Mesothelial cell of epicardium (in vitro differentiated cells): ENCODE results near the gene CRTC3. TPM values are rescaled to one million over a fixed set of nuclear protein-coding genes. Genes with fewer than 3 reads are reported as not detected.

Experiments
- DNase-seq, 2 experiments: peaks; one replicate each; pipeline ENCODE4 v3.0.0; 2021; ENCODE audit warnings: low spot score in 2 of 2; ENCODE audit not compliant: unreplicated experiment in 2 of 2
- H3K27ac Mint-ChIP-seq: 2 replicates; pipeline ENCODE4 v1.8.0; 2021; ENCODE audit warnings: mixed read lengths
- H3K27me3 Mint-ChIP-seq: 2 replicates; pipeline ENCODE4 v1.8.0; 2021; ENCODE audit warnings: low read depth, mixed read lengths
- H3K36me3 Mint-ChIP-seq: 2 replicates; pipeline ENCODE4 v1.8.0; 2021; ENCODE audit warnings: mixed read lengths
- H3K4me1 Mint-ChIP-seq: 2 replicates; pipeline ENCODE4 v1.8.0; 2021; ENCODE audit warnings: mixed read lengths
- H3K4me3 Mint-ChIP-seq: 2 replicates; pipeline ENCODE4 v1.8.0; 2021; ENCODE audit warnings: mild to moderate bottlenecking, moderate library complexity, mixed read lengths
- H3K9me3 Mint-ChIP-seq: 2 replicates; pipeline ENCODE4 v1.8.0; 2021; ENCODE audit warnings: mixed read lengths
- CTCF ChIP-seq: fragments of 200-600 bp; sonication (generic); IDR thresholded peaks from one replicate; pipeline ENCODE4 v1.5.0; 2021; ENCODE audit warnings: antibody characterized with exemption; ENCODE audit not compliant: unreplicated experiment
- total RNA-seq: library from RNA; stranded (reverse); gene quantifications from 3 replicates; pipeline ENCODE4 v1.2.1, GENCODE V29; 2021

CRTC3 gene
- total RNA-seq, 1 donor from 2014 or later = 56.6 TPM

- H3K9me3 Mint-ChIP-seq = no peaks in the 10 kb centered on the region
- no peak for TF ChIP-seq CTCF
- peaks cover 35% of the 10 kb centered on the region for H3K4me1 Mint-ChIP-seq
- no peaks in the 10 kb centered on the region for H3K27me3 Mint-ChIP-seq
- peak overlapping the region; percentile 83 for H3K4me3 Mint-ChIP-seq
- H3K27ac Mint-ChIP-seq = peak overlapping the region; percentile 97
- peaks cover 4% of the 10 kb centered on the region for H3K36me3 Mint-ChIP-seq
- DNase-seq = no peak
Measured at GRCh38 chr15:90529011-90529370, 732 bp upstream of the CRTC3 start.

- Mint-ChIP-seq H3K36me3 (peaks cover 4% of the 10 kb centered on the region), H3K27me3 (no peaks in the 10 kb centered on the region), H3K4me1 (peaks cover 37% of the 10 kb centered on the region), H3K4me3 (peak overlapping the region; percentile 83), H3K9me3 (no peaks in the 10 kb centered on the region), H3K27ac (peak overlapping the region; percentile 90)
- TF ChIP-seq CTCF = no peak
- DNase-seq = peak; percentile 40 to 58
Measured at GRCh38 chr15:90530250-90531051, 728 bp downstream of the CRTC3 start.

GRCh38 chr15:90531147-90531546 lies 1.4 kb downstream of the CRTC3 start:
- H3K27me3 Mint-ChIP-seq = no peaks in the 10 kb centered on the region

GRCh38 chr15:90535254-90535653 lies 5.5 kb downstream of the CRTC3 start:
- peaks cover 68% of the 10 kb centered on the region for H3K4me1 Mint-ChIP-seq
- no peak for DNase-seq
- no peak for TF ChIP-seq CTCF
- H3K27me3 Mint-ChIP-seq = no peaks in the 10 kb centered on the region
- H3K9me3 Mint-ChIP-seq = no peaks in the 10 kb centered on the region
- H3K4me3 Mint-ChIP-seq = no peak overlapping the region
- H3K27ac Mint-ChIP-seq = no peak overlapping the region
- H3K36me3 Mint-ChIP-seq = peaks cover 11% of the 10 kb centered on the region

More at GRCh38 chr15:90531147-90531546, 1.4 kb downstream of the CRTC3 start:
- Mint-ChIP-seq H3K27ac (peak overlapping the region; percentile 90), H3K4me1 (peaks cover 40% of the 10 kb centered on the region), H3K4me3 (peak overlapping the region; percentile 83), H3K9me3 (no peaks in the 10 kb centered on the region), H3K36me3 (peaks cover 4% of the 10 kb centered on the region)
- no peak for DNase-seq
- no peak for TF ChIP-seq CTCF

- Mint-ChIP-seq H3K27ac (peak overlapping the region; percentile 30), H3K27me3 (no peaks in the 10 kb centered on the region)
Measured at GRCh38 chr15:90539789-90540188, 10.1 kb downstream of the CRTC3 start.

More at GRCh38 chr15:90539789-90540188, 10.1 kb downstream of the CRTC3 start:
- no peak for TF ChIP-seq CTCF
- H3K4me1 Mint-ChIP-seq = peaks cover 38% of the 10 kb centered on the region
- DNase-seq = no peak
- no peaks in the 10 kb centered on the region for H3K9me3 Mint-ChIP-seq
- H3K36me3 Mint-ChIP-seq = peaks cover 23% of the 10 kb centered on the region
- no peak overlapping the region for H3K4me3 Mint-ChIP-seq
